ENCODE measurements around the gene NUP93.

NUP93 gene

GRCh38 chr16:56817938-56818337 lies 88.0 kb downstream of the NUP93 start:
- no peak for DNase-seq (ENCODE audit: low read depth)

- DNase-seq (ENCODE audit: low read depth): no peak
Observed at GRCh38 chr16:56823081-56823733, 93.3 kb downstream of the NUP93 start.

- DNase-seq (ENCODE audit: low read depth): no peak
Observed at GRCh38 chr16:56824331-56824730, 94.4 kb downstream of the NUP93 start.

GRCh38 chr16:56824804-56825203 lies 94.9 kb downstream of the NUP93 start:
- DNase-seq (ENCODE audit: low read depth): no peak

- DNase-seq (ENCODE audit: low read depth): no peak
Observed at GRCh38 chr16:56825826-56826225, 95.9 kb downstream of the NUP93 start.

- no peak for DNase-seq (ENCODE audit: low read depth)
Observed at GRCh38 chr16:56828647-56829046, 98.7 kb downstream of the NUP93 start.

DNA sequence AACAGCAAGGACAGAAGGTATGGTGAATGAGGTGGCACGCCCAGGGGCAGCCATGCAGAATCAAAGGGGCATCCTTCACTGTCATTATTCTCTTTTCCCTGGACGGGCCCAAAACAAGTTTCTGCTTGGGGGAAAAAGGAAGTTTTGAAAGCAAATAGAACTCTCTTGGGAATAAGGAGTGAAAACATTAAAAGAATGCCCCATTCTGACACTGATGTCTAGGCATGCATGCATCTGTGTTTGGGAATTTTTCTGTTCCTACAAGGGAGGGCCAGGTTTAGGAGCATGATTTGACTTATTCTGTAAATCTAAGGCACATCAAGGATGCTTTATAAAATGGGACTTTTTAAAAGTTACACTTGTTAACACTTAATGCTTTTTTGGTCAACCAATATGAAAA lies 100.7 kb downstream of the NUP93 start:
- DNase-seq (ENCODE audit: low read depth): no peak

DNA sequence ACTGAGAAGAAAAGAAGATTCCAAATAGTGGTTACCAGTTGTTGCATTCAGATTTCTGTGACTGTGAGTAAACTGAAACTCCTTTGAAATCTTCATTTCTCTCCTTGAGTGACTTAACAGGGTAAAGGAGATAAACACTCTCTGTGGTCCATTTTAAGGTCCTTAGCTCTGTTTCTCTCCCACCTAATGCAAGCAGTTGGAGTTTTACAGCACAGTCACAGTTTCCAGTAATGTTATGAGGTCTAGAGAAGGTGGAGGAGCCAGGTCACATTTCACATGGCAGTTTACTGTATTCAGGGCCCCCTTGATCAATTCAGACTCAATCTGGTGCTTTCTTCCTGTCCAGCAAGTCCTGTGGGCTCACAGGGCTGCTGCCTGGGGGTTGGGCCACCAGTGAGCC lies 102.8 kb downstream of the NUP93 start:
- no peak for DNase-seq (ENCODE audit: low read depth)

GRCh38 chr16:56833243-56833970 lies 103.5 kb downstream of the NUP93 start:
- DNase-seq (ENCODE audit: low read depth): no peak

DNA sequence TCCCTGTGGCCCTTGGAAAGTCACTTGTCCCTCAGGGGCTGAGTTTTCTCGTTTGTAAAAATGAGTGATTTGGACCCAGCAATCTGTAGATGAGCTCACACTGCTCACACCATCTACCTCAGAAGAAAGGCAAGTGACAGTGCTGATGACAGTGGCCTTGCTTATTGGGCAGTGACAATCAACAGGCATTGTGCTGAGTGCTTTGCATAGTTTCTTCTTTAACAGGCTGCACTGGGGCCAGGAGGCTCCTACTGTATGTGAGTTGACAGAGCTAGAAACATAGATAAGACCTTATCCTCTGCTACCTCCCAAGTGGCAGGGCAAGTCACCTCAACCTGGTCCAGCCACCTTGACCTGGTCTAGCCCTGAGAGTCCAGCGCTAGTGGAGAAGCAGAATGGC lies 105.4 kb downstream of the NUP93 start:
- DNase-seq (ENCODE audit: low read depth): no peak

GRCh38 chr16:56836410-56837230 lies 106.7 kb downstream of the NUP93 start:
- DNase-seq (ENCODE audit: low read depth): no peak

- no peak for DNase-seq (ENCODE audit: low read depth)
Observed at GRCh38 chr16:56838622-56839337, 108.9 kb downstream of the NUP93 start.

DNA sequence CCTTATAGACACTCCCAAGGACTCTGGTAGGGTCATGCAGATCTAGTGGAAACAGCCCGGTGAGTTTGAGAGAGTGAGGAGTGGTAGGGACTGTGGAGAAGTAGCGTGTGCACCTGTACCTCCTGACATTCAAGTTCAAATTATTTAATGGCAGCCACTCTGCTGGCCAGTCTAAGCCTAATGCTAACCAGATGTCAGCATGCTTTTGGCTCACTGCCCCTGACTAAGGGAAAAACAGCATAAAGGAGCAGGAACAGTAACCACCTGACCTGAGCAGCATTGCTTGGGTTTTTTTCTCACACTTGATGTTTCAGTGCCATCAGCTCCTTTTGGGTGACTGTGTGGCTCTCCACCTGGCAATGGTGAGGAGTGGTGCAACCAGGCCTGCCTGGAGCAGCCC lies 111.3 kb downstream of the NUP93 start:
- no peak for DNase-seq (ENCODE audit: low read depth)

GRCh38 chr16:56841659-56842058 lies 111.7 kb downstream of the NUP93 start:
- DNase-seq (ENCODE audit: low read depth): no peak

DNA sequence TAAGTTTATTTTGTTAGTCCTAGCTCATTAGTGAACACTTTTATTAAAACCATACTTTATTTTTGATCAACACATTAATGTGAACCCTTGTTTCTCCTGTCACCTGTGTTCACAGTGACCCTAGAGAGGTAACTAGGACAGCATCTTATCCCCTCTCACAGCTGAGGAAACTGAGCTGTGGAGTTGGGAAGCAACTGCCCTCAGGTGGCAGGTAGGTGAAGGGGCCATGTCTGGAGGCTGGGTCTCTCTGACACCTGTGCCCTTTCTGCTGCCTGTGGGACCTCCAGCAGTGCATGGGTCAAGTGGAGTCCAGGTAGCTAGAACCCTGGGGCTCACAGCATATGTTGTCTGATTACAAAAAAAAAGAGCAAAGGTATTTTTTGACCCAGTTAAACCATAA lies 112.2 kb downstream of the NUP93 start:
- DNase-seq (ENCODE audit: low read depth): no peak

- no peak for DNase-seq (ENCODE audit: low read depth)
Observed at GRCh38 chr16:56844056-56844455, 114.1 kb downstream of the NUP93 start.

- DNase-seq (ENCODE audit: low read depth): no peak
Observed at GRCh38 chr16:56847173-56847910, 117.4 kb downstream of the NUP93 start.

- no peak for DNase-seq (ENCODE audit: low read depth)
Observed at GRCh38 chr16:56848029-56848936, 118.4 kb downstream of the NUP93 start.

GRCh38 chr16:56848955-56849689 lies 119.2 kb downstream of the NUP93 start:
- no peak for DNase-seq (ENCODE audit: low read depth)

Data from stimulated activated CD8-positive, alpha-beta memory T cell treated with anti-CD3 and anti-CD28 coated beads, Interleukin-4, amount 100 ng/mL, for 24 hours (primary cell).